HS-5 (cell line): ENCODE results near the gene PRR18.

ENCODE experiments used
- DNase-seq: peaks from one replicate; pipeline ENCODE4 v3.0.0-alpha.2; 2012; ENCODE audit warnings: low read depth

Gene PRR18

GRCh38 chr6:166305562-166306117, 2.6 kb downstream of the PRR18 start:
- no peak for DNase-seq

GRCh38 chr6:166304106-166304505, 4.1 kb downstream of the PRR18 start:
- DNase-seq: no peak

GRCh38 chr6:166301611-166302529, 6.3 kb downstream of the PRR18 start:
- no peak for DNase-seq

- no peak for DNase-seq
Measured at GRCh38 chr6:166300357-166300987, 7.7 kb downstream of the PRR18 start.

GRCh38 chr6:166297606-166298005, 10.6 kb downstream of the PRR18 start:
- no peak for DNase-seq

DNA sequence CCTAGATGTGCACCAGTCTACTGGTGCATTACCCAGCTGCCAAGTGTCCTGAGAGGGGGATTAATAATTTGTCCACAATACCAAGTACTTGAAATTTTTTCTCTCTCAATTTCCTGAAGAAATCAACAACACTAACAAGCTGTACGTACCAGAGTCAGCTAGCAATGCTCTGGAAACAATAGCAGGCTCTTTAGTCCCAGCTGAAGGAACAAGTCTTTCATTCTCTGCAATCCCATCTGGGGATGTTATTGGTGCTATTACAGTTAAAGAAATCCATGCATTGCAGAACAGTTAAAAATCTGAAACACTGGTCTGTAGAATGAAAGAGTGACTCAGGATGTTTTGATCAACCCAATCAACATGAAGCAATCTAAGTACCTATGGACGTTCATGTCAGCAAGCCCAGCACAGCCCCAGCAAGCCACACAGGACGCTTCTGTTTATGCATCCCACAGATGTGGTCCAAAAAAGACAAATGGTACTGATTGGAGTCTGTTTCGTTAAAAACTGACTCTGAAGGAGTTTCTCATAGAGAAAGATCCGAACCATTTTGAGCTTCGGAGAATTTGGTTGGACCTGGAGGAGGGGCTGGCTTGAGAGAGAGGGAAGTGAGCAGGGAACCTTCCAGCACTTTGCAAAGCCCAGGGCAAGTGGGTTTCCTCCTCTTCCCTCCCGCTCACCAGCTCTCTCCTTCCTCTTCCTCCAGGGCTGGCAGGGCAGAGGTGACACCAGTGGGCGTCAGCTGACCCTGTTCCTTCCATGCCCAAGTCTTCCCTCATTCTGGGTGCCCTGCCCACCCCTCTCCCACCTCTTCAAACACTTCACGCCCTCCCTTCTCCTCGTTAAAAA, 11.9 kb downstream of the PRR18 start:
- no peak for DNase-seq

DNA sequence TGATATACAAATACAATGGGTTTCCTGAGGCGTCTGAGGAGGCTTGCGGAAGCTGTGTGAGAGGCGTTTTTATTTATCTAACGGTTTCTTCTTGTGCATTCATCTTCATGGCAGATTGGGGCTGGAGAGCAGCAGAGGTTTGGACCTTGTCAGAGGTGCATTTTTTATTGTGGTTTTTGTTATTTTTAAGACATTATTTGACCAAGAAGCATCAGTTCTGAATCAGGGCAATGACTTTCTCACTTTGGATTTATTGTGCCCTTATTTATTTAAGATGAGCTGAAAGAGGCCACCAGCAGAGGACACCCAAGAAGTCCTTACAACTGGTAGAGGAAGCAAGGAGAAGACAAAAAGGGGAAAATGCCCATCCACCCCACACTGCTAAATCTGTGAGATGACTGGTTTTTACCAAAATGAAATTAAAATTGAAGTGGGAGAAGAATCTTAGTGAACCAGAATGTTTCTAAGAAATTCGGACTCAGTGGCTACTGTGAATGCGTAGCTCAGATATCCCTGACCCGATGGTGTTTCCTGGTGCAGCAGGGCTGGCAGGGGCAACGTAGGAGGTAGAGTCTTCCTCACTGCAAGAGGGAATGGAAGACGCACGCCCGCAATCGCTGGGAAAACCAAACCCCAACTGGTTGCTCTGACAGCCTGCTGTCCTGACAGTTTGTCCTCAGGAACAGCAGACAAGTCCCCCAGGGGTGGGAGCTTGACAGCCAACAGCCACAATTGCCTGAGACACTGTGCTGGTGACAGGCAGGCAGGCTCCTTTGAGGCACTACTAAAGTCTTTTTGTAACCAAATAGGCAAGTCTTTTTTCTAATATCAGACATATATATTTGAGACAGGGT, 14.2 kb downstream of the PRR18 start:
- DNase-seq: no peak

- no peak for DNase-seq
Measured at GRCh38 chr6:166289207-166290060, 18.8 kb downstream of the PRR18 start.

DNA sequence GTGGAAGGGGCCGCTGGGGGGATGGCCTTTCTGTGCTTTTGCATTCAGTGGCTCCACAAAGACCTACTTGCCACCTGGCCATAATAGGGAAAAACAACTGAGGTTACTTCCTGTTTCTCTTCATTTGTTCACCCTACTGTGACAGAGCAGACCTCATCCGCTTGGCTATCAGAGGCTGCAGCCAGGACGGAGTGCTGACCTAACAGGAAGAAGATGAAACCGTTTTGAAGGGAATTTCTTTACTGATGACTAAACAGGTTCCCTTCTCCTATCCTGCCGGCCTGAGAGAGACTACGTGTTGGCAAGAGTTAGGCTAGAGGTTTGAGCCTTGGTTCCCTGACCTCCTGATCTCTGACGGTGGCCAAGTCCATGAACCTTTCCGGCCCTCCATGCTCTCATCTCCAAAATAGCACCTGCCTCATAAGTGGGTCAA, 21.3 kb downstream of the PRR18 start:
- DNase-seq: no peak

DNA sequence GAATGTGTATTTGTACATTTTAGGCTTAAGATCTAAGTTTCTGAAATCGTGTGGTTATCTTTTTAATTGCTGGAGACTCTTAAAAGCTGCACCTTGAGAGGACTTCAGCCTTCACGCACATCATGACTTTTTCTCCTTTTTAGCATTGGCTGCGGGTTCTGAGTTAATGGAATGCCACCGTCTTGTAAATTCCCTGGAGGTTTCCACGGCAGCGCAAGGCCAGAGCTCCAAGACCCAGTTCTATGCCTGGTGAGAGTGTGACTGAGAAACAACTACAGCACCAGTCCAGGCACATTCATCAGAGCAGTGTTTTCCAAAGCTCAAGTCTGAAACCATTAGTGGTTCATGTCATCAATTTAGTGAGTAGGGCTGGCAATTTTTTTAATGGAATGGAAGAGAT, 23.0 kb downstream of the PRR18 start:
- no peak for DNase-seq

- no peak for DNase-seq
Measured at GRCh38 chr6:166284640-166285039, 23.6 kb downstream of the PRR18 start.

DNA sequence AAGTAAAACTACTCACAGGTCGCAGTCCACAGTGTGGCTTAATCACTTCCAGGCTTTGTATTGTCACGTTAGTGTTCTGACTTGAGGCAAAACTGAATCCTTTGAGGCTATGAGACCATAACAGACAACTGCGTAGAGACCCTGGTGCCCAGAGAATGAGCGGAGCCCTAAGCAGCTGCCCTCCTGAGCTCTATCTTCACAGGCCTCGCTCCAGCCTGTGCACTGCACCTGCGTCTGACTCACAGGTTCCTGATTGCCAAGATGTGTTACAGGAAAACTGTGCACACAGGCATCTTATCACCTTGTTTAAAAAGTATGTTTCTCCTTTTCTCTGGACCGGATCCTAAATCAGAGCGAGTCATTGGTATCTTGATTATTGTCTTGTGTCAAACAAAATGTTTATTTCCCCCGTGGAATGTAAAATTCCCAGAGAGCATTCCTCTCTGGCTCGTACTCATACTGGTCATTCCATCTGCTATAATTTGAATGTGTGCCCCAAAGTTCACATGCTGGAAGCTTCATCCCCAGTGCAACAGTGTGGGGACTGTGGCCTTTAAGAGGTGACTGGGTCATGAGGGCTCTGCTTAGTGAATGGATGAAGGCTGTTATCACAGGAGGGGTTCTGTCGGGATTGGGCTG, 25.7 kb downstream of the PRR18 start:
- DNase-seq: no peak

GRCh38 chr6:166281104-166281503, 27.1 kb downstream of the PRR18 start:
- DNase-seq: no peak

DNA sequence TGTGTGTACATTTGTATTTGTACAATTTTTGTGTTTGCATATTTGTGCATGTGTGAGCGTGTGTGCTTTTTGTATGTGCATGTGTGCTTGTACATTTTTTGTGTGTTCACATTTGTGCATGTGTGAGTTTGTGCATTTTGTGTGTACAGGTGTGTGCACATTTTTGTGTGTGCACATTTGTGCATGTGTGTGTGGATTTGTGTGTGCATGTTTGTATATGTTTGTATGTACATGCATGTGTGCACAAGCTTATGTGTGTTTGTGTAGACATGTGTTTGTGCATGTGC, 28.9 kb downstream of the PRR18 start:
- DNase-seq: no peak

- no peak for DNase-seq
Measured at GRCh38 chr6:166278579-166279392, 29.4 kb downstream of the PRR18 start.

- DNase-seq: no peak
Measured at GRCh38 chr6:166277892-166278578, 30.2 kb downstream of the PRR18 start.

- no peak for DNase-seq
Measured at GRCh38 chr6:166277018-166277417, 31.2 kb downstream of the PRR18 start.

DNA sequence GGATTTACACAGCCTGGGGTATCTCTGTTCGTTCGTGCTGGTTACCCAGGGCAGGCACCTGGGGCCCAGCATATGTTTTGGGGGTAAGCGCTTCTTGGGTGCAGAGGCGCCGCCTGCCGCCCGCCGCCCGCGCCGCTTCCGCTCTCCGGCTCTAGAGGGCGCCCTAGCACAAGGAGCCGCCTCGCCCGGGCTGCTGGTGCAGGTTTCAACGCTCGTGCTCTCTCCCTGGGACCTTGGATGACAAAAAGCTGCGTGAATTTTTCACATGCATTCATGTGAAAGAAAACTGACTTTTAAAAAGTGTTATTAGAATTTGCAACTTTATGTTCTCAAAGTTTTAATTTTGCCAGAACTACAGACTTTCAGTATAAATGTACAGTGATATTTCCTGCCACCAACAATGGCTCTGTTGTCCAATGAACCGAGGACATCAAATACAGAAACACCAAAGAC, 32.5 kb downstream of the PRR18 start:
- no peak for DNase-seq
